ENCODE measurements around the gene PABPN1L.

- TF ChIP-seq CTCF (IDR thresholded peaks at IDR 0.05), result no peak
- no peak for TF ChIP-seq EP300 (IDR thresholded peaks at IDR 0.05)
- no peak for TF ChIP-seq POLR2A (IDR thresholded peaks at IDR 0.05)
Observed at GRCh38 chr16:88844419-88845036, 21.9 kb downstream of the PABPN1L start.

Data from sigmoid colon (tissue), 4 donors.